SK-N-SH treated with all-trans-retinoic acid at 6 μM for 48 hours (cell line): ENCODE data around the gene LAMB3.

Experiments
- ATAC-seq: fragments of 200-7000 bp; cut with Tn5 transposase; 3 replicates; pipeline ENCODE4 v1.9.1; 2020; ENCODE audit warnings: mild to moderate bottlenecking, moderate library complexity
- ARNTL ChIP-seq: fragments of 450-650 bp; formaldehyde crosslinking; IDR thresholded peaks from 2 replicates; pipeline ENCODE4 v1.5.0; 2020; ENCODE audit warnings: low read depth, mild to moderate bottlenecking, moderate library complexity, borderline replicate concordance
- BACH2 ChIP-seq: fragments of 250-450 bp; sonication (Bioruptor Pico); IDR thresholded peaks from 2 replicates; pipeline ENCODE4 v1.9.0; 2021; ENCODE audit warnings: mild to moderate bottlenecking, borderline replicate concordance
- ESRRG ChIP-seq: fragments of 250-450 bp; sonication (Bioruptor Pico); IDR thresholded peaks from 2 replicates; pipeline ENCODE4 v1.6.1; 2021; ENCODE audit warnings: mild to moderate bottlenecking
- OSR1 ChIP-seq: fragments of 250-450 bp; sonication (Bioruptor Pico); IDR thresholded peaks from 2 replicates; pipeline ENCODE4 v1.8.0; 2022; ENCODE audit warnings: moderate library complexity, mild to moderate bottlenecking, inconsistent platforms
- PPARA ChIP-seq: fragments of 250-450 bp; sonication (Bioruptor Pico); IDR thresholded peaks from 2 replicates; pipeline ENCODE4 v1.5.0; 2020; ENCODE audit warnings: mild to moderate bottlenecking, borderline replicate concordance
- RARB ChIP-seq: fragments of 250-450 bp; sonication (Bioruptor Pico); IDR thresholded peaks from 2 replicates; pipeline ENCODE4 v1.8.0; 2021; ENCODE audit warnings: mild to moderate bottlenecking, moderate library complexity
- SNAI2 ChIP-seq: fragments of 250-450 bp; sonication (Bioruptor Pico); IDR thresholded peaks from 2 replicates; pipeline ENCODE4 v1.5.0; 2020; ENCODE audit warnings: mild to moderate bottlenecking, moderate library complexity
- TCF4 ChIP-seq: fragments of 250-450 bp; sonication (Bioruptor Pico); IDR thresholded peaks from 2 replicates; pipeline ENCODE4 v1.8.0; 2021; ENCODE audit warnings: mild to moderate bottlenecking, moderate library complexity, borderline replicate concordance
- TOX ChIP-seq: fragments of 250-450 bp; sonication (Bioruptor Pico); IDR thresholded peaks from 2 replicates; pipeline ENCODE4 v1.8.0; 2021; ENCODE audit warnings: mild to moderate bottlenecking, moderate library complexity, borderline replicate concordance
- ZC3H10 ChIP-seq: fragments of 250-450 bp; sonication (Bioruptor Pico); IDR thresholded peaks from 2 replicates; pipeline ENCODE4 v1.5.1; 2021; ENCODE audit warnings: mild to moderate bottlenecking, moderate library complexity
- ZFP3 ChIP-seq: fragments of 250-450 bp; sonication (Bioruptor Pico); IDR thresholded peaks from 2 replicates; pipeline ENCODE4 v1.5.0; 2020; ENCODE audit warnings: mild to moderate bottlenecking, moderate library complexity
- ZNF565 ChIP-seq: fragments of 450-650 bp; formaldehyde crosslinking; conservative IDR thresholded peaks from 2 replicates; pipeline ENCODE4 v1.5.0; 2020; ENCODE audit warnings: low read depth, mild to moderate bottlenecking, moderate library complexity
- ZNF70 ChIP-seq: fragments of 450-650 bp; formaldehyde crosslinking; IDR thresholded peaks from 2 replicates; pipeline ENCODE4 v1.5.0; 2020; ENCODE audit warnings: mild to moderate bottlenecking, moderate library complexity
- ZNF8 ChIP-seq: fragments of 450-650 bp; formaldehyde crosslinking; IDR thresholded peaks from 2 replicates; pipeline ENCODE4 v1.5.0; 2020; ENCODE audit warnings: mild to moderate bottlenecking, moderate library complexity
- TF ChIP-seq, protein P1 (sequence below): fragments of 250-450 bp; sonication (Bioruptor Pico); IDR thresholded peaks from 2 replicates; pipeline ENCODE4 v1.8.0; 2021; ENCODE audit warnings: low read depth, mild to moderate bottlenecking, moderate library complexity, borderline replicate concordance
- TF ChIP-seq, protein P2 (sequence below): fragments of 250-450 bp; sonication (Bioruptor Pico); IDR thresholded peaks from 2 replicates; pipeline ENCODE4 v1.5.1; 2020; ENCODE audit warnings: low read depth, mild to moderate bottlenecking, moderate library complexity
- TF ChIP-seq, protein P3 (sequence below): fragments of 250-450 bp; sonication (Bioruptor Pico); IDR thresholded peaks from 2 replicates; pipeline ENCODE4 v1.5.1; 2021; ENCODE audit warnings: mild to moderate bottlenecking, moderate library complexity

Gene LAMB3

DNA sequence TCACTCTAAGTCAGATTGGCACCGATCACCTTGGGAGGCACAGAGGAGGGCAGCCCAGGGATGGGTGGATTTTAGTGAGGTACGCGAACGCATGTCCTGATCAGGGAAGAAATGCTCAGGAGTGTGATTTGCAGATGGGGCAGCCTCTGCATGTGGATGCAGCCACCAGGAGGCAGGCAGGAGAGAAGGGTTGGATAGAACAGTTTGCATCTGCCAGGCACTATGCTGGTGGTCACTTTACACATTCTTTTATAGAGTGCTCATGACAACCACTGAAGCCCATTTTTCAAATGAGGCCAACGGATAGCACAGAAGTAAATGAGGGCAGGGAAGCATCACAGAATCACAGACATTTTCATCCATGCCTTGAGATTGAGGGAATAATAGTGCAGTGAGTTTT, 5.7 kb downstream of the LAMB3 start:
- ATAC-seq, result peak; percentile 16; the same call in 2 of the 3 replicates
- TF ChIP-seq SNAI2 (CRISPR knock-in tag) (no peak), ARNTL (CRISPR knock-in tag) (no peak), TOX (CRISPR knock-in tag) (no peak), RARB (CRISPR knock-in tag) (no peak), ZNF8 (CRISPR knock-in tag) (no peak), ESRRG (no peak), ZNF70 (CRISPR knock-in tag) (no peak), ZNF565 (CRISPR knock-in tag) (no peak)
- TF ChIP-seq, protein P1, sequence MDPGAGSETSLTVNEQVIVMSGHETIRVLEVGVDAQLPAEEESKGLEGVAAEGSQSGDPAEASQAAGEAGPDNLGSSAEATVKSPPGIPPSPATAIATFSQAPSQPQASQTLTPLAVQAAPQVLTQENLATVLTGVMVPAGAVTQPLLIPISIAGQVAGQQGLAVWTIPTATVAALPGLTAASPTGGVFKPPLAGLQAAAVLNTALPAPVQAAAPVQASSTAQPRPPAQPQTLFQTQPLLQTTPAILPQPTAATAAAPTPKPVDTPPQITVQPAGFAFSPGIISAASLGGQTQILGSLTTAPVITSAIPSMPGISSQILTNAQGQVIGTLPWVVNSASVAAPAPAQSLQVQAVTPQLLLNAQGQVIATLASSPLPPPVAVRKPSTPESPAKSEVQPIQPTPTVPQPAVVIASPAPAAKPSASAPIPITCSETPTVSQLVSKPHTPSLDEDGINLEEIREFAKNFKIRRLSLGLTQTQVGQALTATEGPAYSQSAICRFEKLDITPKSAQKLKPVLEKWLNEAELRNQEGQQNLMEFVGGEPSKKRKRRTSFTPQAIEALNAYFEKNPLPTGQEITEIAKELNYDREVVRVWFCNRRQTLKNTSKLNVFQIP (CRISPR knock-in tag), result no peak
- TF ChIP-seq, protein P2, sequence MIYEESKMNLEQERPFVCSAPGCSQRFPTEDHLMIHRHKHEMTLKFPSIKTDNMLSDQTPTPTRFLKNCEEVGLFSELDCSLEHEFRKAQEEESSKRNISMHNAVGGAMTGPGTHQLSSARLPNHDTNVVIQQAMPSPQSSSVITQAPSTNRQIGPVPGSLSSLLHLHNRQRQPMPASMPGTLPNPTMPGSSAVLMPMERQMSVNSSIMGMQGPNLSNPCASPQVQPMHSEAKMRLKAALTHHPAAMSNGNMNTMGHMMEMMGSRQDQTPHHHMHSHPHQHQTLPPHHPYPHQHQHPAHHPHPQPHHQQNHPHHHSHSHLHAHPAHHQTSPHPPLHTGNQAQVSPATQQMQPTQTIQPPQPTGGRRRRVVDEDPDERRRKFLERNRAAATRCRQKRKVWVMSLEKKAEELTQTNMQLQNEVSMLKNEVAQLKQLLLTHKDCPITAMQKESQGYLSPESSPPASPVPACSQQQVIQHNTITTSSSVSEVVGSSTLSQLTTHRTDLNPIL (CRISPR knock-in tag), result no peak
- TF ChIP-seq, protein P3, sequence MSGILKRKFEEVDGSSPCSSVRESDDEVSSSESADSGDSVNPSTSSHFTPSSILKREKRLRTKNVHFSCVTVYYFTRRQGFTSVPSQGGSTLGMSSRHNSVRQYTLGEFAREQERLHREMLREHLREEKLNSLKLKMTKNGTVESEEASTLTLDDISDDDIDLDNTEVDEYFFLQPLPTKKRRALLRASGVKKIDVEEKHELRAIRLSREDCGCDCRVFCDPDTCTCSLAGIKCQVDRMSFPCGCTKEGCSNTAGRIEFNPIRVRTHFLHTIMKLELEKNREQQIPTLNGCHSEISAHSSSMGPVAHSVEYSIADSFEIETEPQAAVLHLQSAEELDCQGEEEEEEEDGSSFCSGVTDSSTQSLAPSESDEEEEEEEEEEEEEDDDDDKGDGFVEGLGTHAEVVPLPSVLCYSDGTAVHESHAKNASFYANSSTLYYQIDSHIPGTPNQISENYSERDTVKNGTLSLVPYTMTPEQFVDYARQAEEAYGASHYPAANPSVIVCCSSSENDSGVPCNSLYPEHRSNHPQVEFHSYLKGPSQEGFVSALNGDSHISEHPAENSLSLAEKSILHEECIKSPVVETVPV (CRISPR knock-in tag), result no peak
- TF ChIP-seq, all 23 proteins: peak for 0

DNA sequence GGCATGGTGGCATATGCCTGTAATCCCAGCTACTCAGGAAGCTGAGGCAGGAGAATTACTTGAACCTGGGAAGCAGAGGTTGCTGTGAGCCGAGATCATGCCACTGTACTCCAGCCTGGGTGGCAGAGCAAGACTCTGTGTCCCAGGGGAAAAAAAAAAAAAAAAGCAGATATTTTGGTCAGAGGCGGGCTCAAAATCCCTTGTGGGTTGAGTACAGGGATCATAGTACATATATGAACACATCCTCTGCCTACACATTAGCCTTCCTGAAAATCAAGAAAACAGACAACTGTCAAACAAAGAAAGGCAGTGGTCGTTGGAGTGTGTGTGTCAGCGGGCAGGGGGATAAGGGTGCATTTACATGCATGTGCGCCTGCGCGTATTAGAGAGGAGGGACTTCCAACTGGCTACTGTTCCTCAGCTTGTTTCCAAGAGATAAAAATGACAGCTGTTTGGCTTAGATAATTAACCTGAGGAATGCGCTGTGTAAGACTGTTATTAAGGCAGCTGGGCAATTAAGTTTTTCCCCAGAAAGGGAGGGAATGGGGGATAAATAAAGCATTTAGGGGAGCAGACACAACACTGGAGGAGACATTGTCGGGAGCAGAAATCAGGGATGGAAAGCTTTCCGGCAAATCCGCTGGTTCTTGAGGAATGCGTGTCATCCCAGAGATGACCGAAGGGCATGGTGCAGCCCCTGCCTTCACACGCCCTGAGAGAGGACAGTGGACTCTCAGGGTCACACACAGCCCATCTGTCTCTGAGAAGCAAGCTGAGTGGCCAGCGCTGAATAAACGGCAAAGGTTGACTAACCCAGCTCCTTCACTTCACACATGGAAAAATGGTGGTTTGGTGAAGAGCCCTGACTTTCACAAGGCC, 6.4 kb downstream of the LAMB3 start:
- ATAC-seq, result no peak
- TF ChIP-seq OSR1 (CRISPR knock-in tag) (no peak), ZFP3 (CRISPR knock-in tag) (no peak), TCF4 (CRISPR knock-in tag) (no peak), BACH2 (CRISPR knock-in tag) (no peak), ESRRG (no peak), RARB (CRISPR knock-in tag) (no peak), ZNF8 (CRISPR knock-in tag) (no peak), ZNF70 (CRISPR knock-in tag) (no peak), PPARA (CRISPR knock-in tag) (no peak), TOX (CRISPR knock-in tag) (no peak), ZC3H10 (CRISPR knock-in tag) (no peak), SNAI2 (CRISPR knock-in tag) (no peak)
- TF ChIP-seq, protein P1 (CRISPR knock-in tag), result no peak
- TF ChIP-seq, protein P2 (CRISPR knock-in tag), result no peak
- TF ChIP-seq, protein P3 (CRISPR knock-in tag), result no peak

DNA sequence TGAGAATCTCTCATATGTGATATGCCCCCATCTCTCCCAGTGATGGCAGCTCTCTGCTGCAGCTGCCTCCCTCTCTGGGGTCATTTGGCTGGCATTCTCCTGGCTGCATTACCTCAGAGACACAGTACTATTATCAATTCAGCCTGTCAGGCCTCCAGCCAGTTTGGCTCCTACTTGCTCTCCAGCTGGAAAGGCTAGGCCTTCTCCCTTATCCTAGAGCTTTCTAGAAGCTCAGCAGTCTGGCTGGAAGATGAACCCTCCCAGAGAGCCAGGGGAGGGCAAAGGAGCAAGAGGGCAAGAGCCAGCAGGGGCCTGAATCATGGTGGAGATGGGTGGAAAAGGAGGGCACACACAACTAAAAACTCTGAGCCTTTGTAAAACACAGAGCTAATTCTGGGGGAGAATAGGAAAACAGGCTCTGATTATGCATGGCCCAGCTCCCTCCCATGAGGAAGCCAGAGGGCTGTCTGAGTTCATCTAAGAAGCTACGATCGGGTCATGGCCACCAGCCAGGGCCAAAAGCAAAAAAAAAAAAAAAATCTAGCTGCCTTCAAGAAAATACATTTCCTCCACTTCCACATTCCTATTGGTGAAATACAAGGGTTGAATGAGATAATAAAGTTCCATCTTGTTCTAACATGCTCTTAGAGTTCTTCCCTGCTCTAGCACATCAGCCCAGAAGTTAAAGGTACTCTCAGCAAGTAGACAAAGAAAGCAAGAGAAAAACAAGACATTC, 8.8 kb downstream of the LAMB3 start:
- peak; percentile 67 for ATAC-seq
- TF ChIP-seq TOX (CRISPR knock-in tag) (peak; percentile 44; the same call in 1 of the 2 replicates), ARNTL (CRISPR knock-in tag) (no peak), RARB (CRISPR knock-in tag) (0 out of 2 replicates have a peak, but pooled peaks have one; percentile 41)
